DOHH2 (cell line): ENCODE measurements around the gene MISP.

Source experiments
- CTCF ChIP-seq: fragments of 200-600 bp; sonication (generic); IDR thresholded peaks from one replicate; pipeline ENCODE4 v1.5.1; 2014; ENCODE audit warnings: antibody characterized with exemption, mild to moderate bottlenecking, low read depth, low read length; ENCODE audit not compliant: poor library complexity, severe bottlenecking
- EZH2phosphoT487 ChIP-seq: fragments of 200-600 bp; sonication (generic); IDR thresholded peaks from 2 replicates; pipeline ENCODE4 v1.6.1; 2017; ENCODE audit warnings: borderline replicate concordance, mild to moderate bottlenecking, antibody characterized with exemption, low read length, moderate library complexity, mixed read lengths

- TF ChIP-seq CTCF (no peak), EZH2phosphoT487 (no peak)
Observed at GRCh38 chr19:725461-726089, 25.3 kb upstream of the MISP start.
